ENCODE data around the gene ERBB4.

GRCh38 chr2:212073360-212073759 lies 465.2 kb downstream of the ERBB4 start:
- TF ChIP-seq EZH2phosphoT487 (IDR thresholded peaks at IDR 0.05; ENCODE audit: borderline replicate concordance, low read length) = no peak
- TF ChIP-seq CTCF (IDR thresholded peaks at IDR 0.05; ENCODE audit: low read depth, low read length, poor library complexity, severe bottlenecking) = no peak

Data from DOHH2 (cell line).